GM03348 (cell line): ENCODE measurements around the gene LYG1.

Experiments
- DNase-seq: peaks from one replicate; pipeline ENCODE4 v3.0.0; 2012; ENCODE audit warnings: low spot score

LYG1 gene

GRCh38 chr2:99275882-99276281 lies 25.1 kb downstream of the LYG1 start:
- DNase-seq: no peak

- no peak for DNase-seq
Observed at GRCh38 chr2:99261242-99261641, 39.8 kb downstream of the LYG1 start.

- no peak for DNase-seq
Observed at GRCh38 chr2:99260184-99260583, 40.8 kb downstream of the LYG1 start.

- DNase-seq: no peak
Observed at GRCh38 chr2:99259465-99259864, 41.5 kb downstream of the LYG1 start.

- DNase-seq: no peak
Observed at GRCh38 chr2:99256677-99257076, 44.3 kb downstream of the LYG1 start.

- DNase-seq: no peak
Observed at GRCh38 chr2:99255491-99256318, 45.3 kb downstream of the LYG1 start, which contains the start of gene LYG2. TSS of gene LYG2 (minus strand) at chr2:99255666. CDS start at chr2:99254260, 1,406 bp downstream.

GRCh38 chr2:99249951-99250350 lies 51.0 kb downstream of the LYG1 start:
- DNase-seq: no peak

- DNase-seq: no peak
Observed at GRCh38 chr2:99242151-99242550, 58.8 kb downstream of the LYG1 start.

- DNase-seq: no peak
Observed at GRCh38 chr2:99240431-99240830, 60.6 kb downstream of the LYG1 start.

- no peak for DNase-seq
Observed at GRCh38 chr2:99238599-99238998, 62.4 kb downstream of the LYG1 start.
